ENCODE data around the gene TLE3.

The TLE3 gene

GRCh38 chr15:70082281-70082900 lies 15.3 kb downstream of the TLE3 start:
- DNase-seq (ENCODE audit: low read depth): no peak

- no peak for DNase-seq (ENCODE audit: low read depth)
Measured at GRCh38 chr15:70081612-70082011, 16.1 kb downstream of the TLE3 start.

- DNase-seq (ENCODE audit: low read depth): no peak
Measured at GRCh38 chr15:70080347-70080746, 17.4 kb downstream of the TLE3 start.

GRCh38 chr15:70079888-70080287 lies 17.8 kb downstream of the TLE3 start:
- DNase-seq (ENCODE audit: low read depth): no peak

- DNase-seq (ENCODE audit: low read depth): no peak
Measured at GRCh38 chr15:70078578-70079417, 18.9 kb downstream of the TLE3 start.

GRCh38 chr15:70077188-70078147 lies 20.2 kb downstream of the TLE3 start:
- no peak for DNase-seq (ENCODE audit: low read depth)

- DNase-seq (ENCODE audit: low read depth): no peak
Measured at GRCh38 chr15:70074380-70074779, 23.3 kb downstream of the TLE3 start.

GRCh38 chr15:70072479-70072878 lies 25.2 kb downstream of the TLE3 start:
- DNase-seq (ENCODE audit: low read depth): no peak

GRCh38 chr15:70071799-70072198 lies 25.9 kb downstream of the TLE3 start:
- DNase-seq (ENCODE audit: low read depth): no peak

- DNase-seq (ENCODE audit: low read depth): no peak
Measured at GRCh38 chr15:70069716-70070115, 28.0 kb downstream of the TLE3 start.

- no peak for DNase-seq (ENCODE audit: low read depth)
Measured at GRCh38 chr15:70068783-70069565, 28.7 kb downstream of the TLE3 start.

GRCh38 chr15:70067681-70068080 lies 30.0 kb downstream of the TLE3 start:
- no peak for DNase-seq (ENCODE audit: low read depth)

GRCh38 chr15:70067011-70067410 lies 30.7 kb downstream of the TLE3 start:
- DNase-seq (ENCODE audit: low read depth): no peak

GRCh38 chr15:70066447-70066846 lies 31.3 kb downstream of the TLE3 start:
- DNase-seq (ENCODE audit: low read depth): no peak

GRCh38 chr15:70066004-70066403 lies 31.7 kb downstream of the TLE3 start:
- DNase-seq (ENCODE audit: low read depth): no peak

GRCh38 chr15:70065006-70065722 lies 32.6 kb downstream of the TLE3 start:
- no peak for DNase-seq (ENCODE audit: low read depth)

- DNase-seq (ENCODE audit: low read depth): no peak
Measured at GRCh38 chr15:70064441-70064840, 33.3 kb downstream of the TLE3 start.

GRCh38 chr15:70063980-70064379 lies 33.7 kb downstream of the TLE3 start:
- DNase-seq (ENCODE audit: low read depth): no peak

GRCh38 chr15:70063261-70063925 lies 34.3 kb downstream of the TLE3 start:
- no peak for DNase-seq (ENCODE audit: low read depth)

- DNase-seq (ENCODE audit: low read depth): no peak
Measured at GRCh38 chr15:70062321-70062956, 35.3 kb downstream of the TLE3 start.

All from activated T-helper 1 cell treated with Interleukin-2 at 50 U/mL for 16 hours (primary cell).